Stomach (tissue), 9 donors: ENCODE measurements around the gene IQCN. TPM values are rescaled to one million over a fixed set of nuclear protein-coding genes. Genes with fewer than 3 reads are reported as not detected.

Source experiments
- DNase-seq, 2 donors: peaks; one replicate each; pipeline versions ENCODE4 v3.0.0 to v3.0.0-alpha.2; 2013 to 2019
- H3K27ac ChIP-seq, 5 donors: fragments of 200-600 bp in 4 of 5; sonication (generic) in 4 of 5; one replicate each; pipeline ENCODE4 v1.5.1; 2013 to 2019; ENCODE audit warnings: mild to moderate bottlenecking in 1 of 5, moderate library complexity in 1 of 5
- H3K27me3 ChIP-seq, 3 donors: fragments of 200-600 bp; sonication (generic); one replicate each; pipeline ENCODE4 v1.5.1; 2017 to 2019; ENCODE audit warnings: mixed run types in 1 of 3
- H3K36me3 ChIP-seq, 4 donors: fragments of 200-600 bp; sonication (generic); 1 replicate in 3 of 4; 2 replicates in 1 of 4; pipeline ENCODE4 v1.5.1; 2016 to 2019
- H3K4me1 ChIP-seq, 4 donors: fragments of 200-600 bp; sonication (generic); one replicate each; pipeline ENCODE4 v1.5.1; 2016 to 2019
- H3K4me3 ChIP-seq, 4 donors: fragments of 200-600 bp; sonication (generic) in 3 of 4; one replicate each; pipeline ENCODE4 v1.5.1; 2016 to 2019; ENCODE audit warnings: mild to moderate bottlenecking in 1 of 4
- H3K9me3 ChIP-seq, 4 donors: fragments of 200-600 bp; sonication (generic); one replicate each; pipeline ENCODE4 v1.5.1; 2016 to 2019
- EP300 ChIP-seq: sonication (generic); formaldehyde crosslinking; IDR thresholded peaks from one replicate; pipeline ENCODE4 v1.6.1; 2017; ENCODE audit warnings: antibody characterized with exemption
- POLR2A ChIP-seq, 4 donors: fragments of 450-650 bp; IDR thresholded peaks; one replicate each; pipeline ENCODE4 v1.6.1; 2016; ENCODE audit warnings: antibody characterized with exemption in 4 of 4, control low read depth in 2 of 4, mild to moderate bottlenecking in 1 of 4, moderate library complexity in 1 of 4
- POLR2AphosphoS5 ChIP-seq, 3 donors: sonication (generic); formaldehyde crosslinking; IDR thresholded peaks; one replicate each; pipeline ENCODE4 v1.6.1; 2016; ENCODE audit warnings: antibody characterized with exemption in 3 of 3
- WGBS, 5 donors: extraction: QIAGEN DNeasy Blood & Tissue Kit in 3 of 5; methylation state at CpG; one replicate each; pipeline versions ENCODE4 v1.1.5 to v1.1.7; 2013 to 2018; 5-methylcytosine and 5-hydroxymethylcytosine counted together
- intact Hi-C: fragments of 100-400 bp; cut with DNase I; formaldehyde crosslinking; loops from one replicate; pipeline ENCODE4 v1.15.1; 2023; ENCODE audit warnings: low total_unique reads
- polyA plus RNA-seq, 3 donors: library from polyadenylated mRNA; stranded (reverse); fragments of 200-250 nt; gene quantifications; one replicate each; pipeline ENCODE4 v1.2.3, GENCODE V29; 2013
- total RNA-seq, 5 donors: library from RNA; depleted of rRNA; stranded (reverse); fragments of >200 nt; gene quantifications; one replicate each; pipeline versions ENCODE4 v1.1.0 to v1.2.3, GENCODE V29; 2014 to 2016
- TF ChIP-seq, protein P1 (sequence below), 7 experiments: fragments of 450-650 bp in 4 of 7; fragments of 200-600 bp in 3 of 7; sonication (generic) in 3 of 7; IDR thresholded peaks; one replicate each; pipeline ENCODE4 v1.5.1; 2016 to 2019; ENCODE audit warnings: antibody characterized with exemption in 7 of 7, control low read depth in 2 of 7, mild to moderate bottlenecking in 1 of 7
- donor health status: healthy with polysubstance abuse.
- donor health status: Bipolar disorder and iron deficiency.
- donor health status: healthy.

Gene IQCN
- total and polyA plus RNA-seq, 8 donors, result 1.4 to 35.7 (median 2.7) TPM; not detected in 1

DNA sequence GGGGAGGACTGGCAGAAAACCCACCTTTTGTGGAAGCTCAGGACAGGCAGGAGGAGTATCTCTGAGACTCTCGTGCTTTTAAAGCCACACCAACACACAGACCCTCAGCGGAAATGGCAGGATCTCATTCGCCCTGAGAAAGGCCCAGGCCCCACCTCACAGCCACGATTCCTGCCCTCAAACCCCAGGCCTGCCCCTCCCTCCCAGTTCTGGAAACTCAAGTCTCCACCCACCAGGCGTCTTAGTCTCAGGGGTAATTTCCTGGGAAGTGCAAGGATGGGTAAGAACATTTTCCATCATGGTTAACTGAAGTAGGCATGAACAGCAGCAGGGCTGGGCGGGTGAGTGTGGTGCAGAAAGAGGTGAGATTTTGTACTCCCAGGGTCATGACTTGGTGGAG, 40.1 kb downstream of the IQCN start:
- Histone ChIP-seq H3K4me1 (peaks cover 0 to 12% (median 2%) of the 10 kb centered on the region in 4 donors), H3K27me3 (peaks cover 14 to 87% (median 43%) of the 10 kb centered on the region in 3 donors), H3K9me3 (peaks cover 4 to 13% (median 13%) of the 10 kb centered on the region in 4 donors), H3K27ac (no peak overlapping the region), H3K4me3 (no peak overlapping the region), H3K36me3 (no peaks in the 10 kb centered on the region)
- intact Hi-C loops, result no loop called here
- TF ChIP-seq EP300, result no peak
- no peak for TF ChIP-seq POLR2A (IDR thresholded peaks at IDR 0.05)
- TF ChIP-seq POLR2AphosphoS5 (IDR thresholded peaks at IDR 0.05), result no peak
- TF ChIP-seq, protein P1, sequence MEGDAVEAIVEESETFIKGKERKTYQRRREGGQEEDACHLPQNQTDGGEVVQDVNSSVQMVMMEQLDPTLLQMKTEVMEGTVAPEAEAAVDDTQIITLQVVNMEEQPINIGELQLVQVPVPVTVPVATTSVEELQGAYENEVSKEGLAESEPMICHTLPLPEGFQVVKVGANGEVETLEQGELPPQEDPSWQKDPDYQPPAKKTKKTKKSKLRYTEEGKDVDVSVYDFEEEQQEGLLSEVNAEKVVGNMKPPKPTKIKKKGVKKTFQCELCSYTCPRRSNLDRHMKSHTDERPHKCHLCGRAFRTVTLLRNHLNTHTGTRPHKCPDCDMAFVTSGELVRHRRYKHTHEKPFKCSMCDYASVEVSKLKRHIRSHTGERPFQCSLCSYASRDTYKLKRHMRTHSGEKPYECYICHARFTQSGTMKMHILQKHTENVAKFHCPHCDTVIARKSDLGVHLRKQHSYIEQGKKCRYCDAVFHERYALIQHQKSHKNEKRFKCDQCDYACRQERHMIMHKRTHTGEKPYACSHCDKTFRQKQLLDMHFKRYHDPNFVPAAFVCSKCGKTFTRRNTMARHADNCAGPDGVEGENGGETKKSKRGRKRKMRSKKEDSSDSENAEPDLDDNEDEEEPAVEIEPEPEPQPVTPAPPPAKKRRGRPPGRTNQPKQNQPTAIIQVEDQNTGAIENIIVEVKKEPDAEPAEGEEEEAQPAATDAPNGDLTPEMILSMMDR (IDR thresholded peaks at IDR 0.05), result no peak
- no peak for DNase-seq
- 32 to 49% (median 36%) methylated on average over 6 of the region's 6 CpGs for WGBS, 5 donors

DNA sequence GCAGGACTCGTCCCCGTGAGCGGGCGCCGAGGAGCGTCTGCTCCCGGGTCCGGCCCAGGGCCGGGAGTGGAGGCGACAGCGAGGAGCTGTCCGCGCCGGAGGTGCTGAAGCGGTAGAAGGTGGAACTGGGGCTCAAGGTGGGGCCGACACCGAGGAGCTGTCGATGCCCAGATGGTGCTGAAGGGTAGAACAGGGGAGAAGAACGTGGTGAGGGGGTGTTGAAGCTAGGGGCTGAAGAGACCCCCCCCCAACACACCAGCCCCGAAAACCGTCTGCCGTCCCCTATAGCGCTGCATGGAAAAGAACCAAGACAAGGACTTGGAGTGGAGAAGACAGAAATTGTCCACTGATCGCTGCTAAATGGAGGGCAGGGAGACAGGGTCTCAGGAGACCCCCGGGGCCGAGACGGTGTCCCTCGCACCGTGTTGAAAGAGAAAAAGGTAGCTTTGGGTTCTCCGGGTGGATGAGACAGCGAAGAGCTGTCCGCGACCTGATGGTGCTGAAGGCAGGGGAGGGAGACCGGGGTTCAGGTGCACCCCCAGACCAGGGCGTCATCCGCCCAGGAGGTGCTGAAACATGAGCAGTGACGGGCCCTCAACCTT, 40.9 kb downstream of the IQCN start:
- peak; percentile 45 to 86 for DNase-seq
- peaks cover 14 to 88% (median 43%) of the 10 kb centered on the region in 3 donors for H3K27me3 ChIP-seq
- H3K36me3 ChIP-seq, result no peaks in the 10 kb centered on the region
- peaks cover 4 to 13% (median 13%) of the 10 kb centered on the region in 4 donors for H3K9me3 ChIP-seq
- peaks cover 0 to 12% (median 2%) of the 10 kb centered on the region in 4 donors for H3K4me1 ChIP-seq
- TF ChIP-seq POLR2A (IDR thresholded peaks at IDR 0.05) (no peak), POLR2AphosphoS5 (IDR thresholded peaks at IDR 0.05) (no peak), EP300 (no peak)
- TF ChIP-seq, protein P1 (IDR thresholded peaks at IDR 0.05), result no peak
- no peak overlapping the region for H3K27ac ChIP-seq
- WGBS, 5 donors, result 18 to 22% (median 20%) methylated on average over 36 to 37 of the region's 37 CpGs
- no peak overlapping the region for H3K4me3 ChIP-seq
- intact Hi-C loops, result no loop called here

- intact Hi-C loops, result no loop called here
- Histone ChIP-seq H3K27me3 (peaks cover 14 to 93% (median 43%) of the 10 kb centered on the region in 3 donors), H3K27ac (no peak overlapping the region), H3K9me3 (peaks cover 4 to 13% (median 13%) of the 10 kb centered on the region in 4 donors), H3K36me3 (no peaks in the 10 kb centered on the region), H3K4me1 (peaks cover 0 to 12% (median 2%) of the 10 kb centered on the region in 4 donors), H3K4me3 (no peak overlapping the region)
- 4 to 9% (median 5%) methylated on average over 16 to 46 of the region's 46 CpGs for WGBS, 5 donors
- peak in 1 of 2 donors; percentile 59 for DNase-seq
- TF ChIP-seq POLR2A (IDR thresholded peaks at IDR 0.05), result no peak
- no peak for TF ChIP-seq POLR2AphosphoS5 (IDR thresholded peaks at IDR 0.05)
- TF ChIP-seq, protein P1 (IDR thresholded peaks at IDR 0.05), result no peak
- no peak for TF ChIP-seq EP300
Observed at GRCh38 chr19:18232540-18233223, 41.6 kb downstream of the IQCN start.

DNA sequence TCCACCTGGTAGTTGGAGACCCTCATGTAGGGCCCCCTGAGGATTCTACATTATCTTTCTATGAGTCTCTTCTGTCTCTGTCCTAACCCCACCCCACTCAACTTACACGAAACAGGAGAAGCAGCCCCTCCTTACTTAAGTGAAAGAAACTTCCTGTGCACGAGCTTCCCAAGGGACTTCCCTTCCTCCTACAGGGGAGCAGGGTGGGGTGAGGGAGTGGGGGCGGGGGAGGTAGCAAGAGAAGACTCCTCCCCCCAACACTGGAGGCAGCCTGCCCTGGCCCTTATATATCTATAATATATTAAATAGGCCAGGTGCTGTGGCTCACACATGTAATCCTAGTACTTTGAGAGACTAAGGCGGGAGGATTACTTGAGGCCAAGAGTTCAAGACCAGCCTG, 42.5 kb downstream of the IQCN start:
- 16 to 30% (median 22%) methylated on average over 3 to 4 of the region's 4 CpGs for WGBS, 5 donors
- Histone ChIP-seq H3K4me1 (peaks cover 0 to 12% (median 2%) of the 10 kb centered on the region in 4 donors), H3K9me3 (peaks cover 4 to 13% (median 13%) of the 10 kb centered on the region in 4 donors), H3K36me3 (no peaks in the 10 kb centered on the region), H3K27me3 (peaks cover 14 to 95% (median 51%) of the 10 kb centered on the region in 3 donors), H3K27ac (no peak overlapping the region), H3K4me3 (no peak overlapping the region)
- no peak for DNase-seq
- TF ChIP-seq POLR2AphosphoS5 (IDR thresholded peaks at IDR 0.05) (no peak), EP300 (no peak), POLR2A (IDR thresholded peaks at IDR 0.05) (no peak)
- intact Hi-C loops, result no loop called here
